IPS-18c (cell line): Measurements from ENCODE around the gene ZBED4.

ENCODE experiments used
- H3K4me3 ChIP-seq: 2 replicates; pipeline ENCODE4 v1.7.0; 2013; ENCODE audit warnings: low read depth, mild to moderate bottlenecking, low read length, moderate library complexity; ENCODE audit not compliant: insufficient read depth
- H3K9me3 ChIP-seq: one replicate; pipeline ENCODE4 v1.6.1; 2013; ENCODE audit warnings: mild to moderate bottlenecking, low read length, moderate library complexity; ENCODE audit not compliant: control insufficient read depth, insufficient read depth

The ZBED4 gene

GRCh38 chr22:49825436-49825835, 28.2 kb upstream of the ZBED4 start:
- peak overlapping the region; percentile 16; the same call in 1 of the 2 replicates for H3K4me3 ChIP-seq

GRCh38 chr22:49825944-49826602, 27.6 kb upstream of the ZBED4 start:
- peak overlapping the region; percentile 76 for H3K4me3 ChIP-seq

More at GRCh38 chr22:49825436-49825835, 28.2 kb upstream of the ZBED4 start:
- peaks cover 6% of the 10 kb centered on the region for H3K9me3 ChIP-seq

GRCh38 chr22:49826603-49827270, 26.9 kb upstream of the ZBED4 start:
- Histone ChIP-seq H3K4me3 (peak overlapping the region; percentile 76), H3K9me3 (peaks cover 6% of the 10 kb centered on the region)

More at GRCh38 chr22:49825944-49826602, 27.6 kb upstream of the ZBED4 start:
- H3K9me3 ChIP-seq = peaks cover 6% of the 10 kb centered on the region

GRCh38 chr22:49827271-49827852, 26.3 kb upstream of the ZBED4 start:
- Histone ChIP-seq H3K9me3 (peaks cover 6% of the 10 kb centered on the region), H3K4me3 (peak overlapping the region; percentile 76)

GRCh38 chr22:49827853-49828598, 25.6 kb upstream of the ZBED4 start, which contains the start of gene BRD1:
Gene BRD1, minus strand, starts transcription at chr22:49827873. Its CDS starts 3,556 bp downstream, at chr22:49824317.
- H3K9me3 ChIP-seq = peaks cover 6% of the 10 kb centered on the region
- peak within 1 kb of the TSS; percentile 76 for H3K4me3 ChIP-seq

GRCh38 chr22:49828599-49828965, 25.1 kb upstream of the ZBED4 start:
- no peak overlapping the region for H3K4me3 ChIP-seq

GRCh38 chr22:49829044-49829853, 24.4 kb upstream of the ZBED4 start:
- H3K9me3 ChIP-seq = peaks cover 3% of the 10 kb centered on the region
- H3K4me3 ChIP-seq = no peak overlapping the region; the same call in 1 of the 2 replicates

More at GRCh38 chr22:49828599-49828965, 25.1 kb upstream of the ZBED4 start:
- H3K9me3 ChIP-seq = peaks cover 6% of the 10 kb centered on the region

GRCh38 chr22:49833340-49834007, 20.2 kb upstream of the ZBED4 start:
- Histone ChIP-seq H3K4me3 (no peak overlapping the region), H3K9me3 (peaks cover 3% of the 10 kb centered on the region)

GRCh38 chr22:49838771-49839717, 14.6 kb upstream of the ZBED4 start:
- H3K4me3 ChIP-seq = no peak overlapping the region

GRCh38 chr22:49845241-49845640, 8.4 kb upstream of the ZBED4 start:
- Histone ChIP-seq H3K9me3 (no peaks in the 10 kb centered on the region), H3K4me3 (no peak overlapping the region)

More at GRCh38 chr22:49838771-49839717, 14.6 kb upstream of the ZBED4 start:
- H3K9me3 ChIP-seq = no peaks in the 10 kb centered on the region

- Histone ChIP-seq H3K4me3 (no peak overlapping the region), H3K9me3 (no peaks in the 10 kb centered on the region)
Measured at GRCh38 chr22:49845666-49846459, 7.8 kb upstream of the ZBED4 start.

GRCh38 chr22:49847751-49848689, 5.6 kb upstream of the ZBED4 start:
- H3K4me3 ChIP-seq = peak overlapping the region; percentile 58
- no peaks in the 10 kb centered on the region for H3K9me3 ChIP-seq

GRCh38 chr22:49848690-49849160, 4.9 kb upstream of the ZBED4 start:
- H3K4me3 ChIP-seq = peak overlapping the region; percentile 58
- H3K9me3 ChIP-seq = no peaks in the 10 kb centered on the region
